Body of pancreas (tissue), 4 donors: Measurements from ENCODE around the gene SLC4A4. TPM values are rescaled to one million over a fixed set of nuclear protein-coding genes. Genes with fewer than 3 reads are reported as not detected.

Experiments
- ATAC-seq: fragments of 150-250 bp; one replicate; pipeline ENCODE4 v1.9.1; 2016
- DNase-seq, 4 donors: peaks; one replicate each; pipeline ENCODE4 v3.0.0-alpha.2; 2019
- H3K27ac ChIP-seq, 4 donors: fragments of 200-600 bp; sonication (generic); 1 replicate in 3 of 4; 2 replicates in 1 of 4; pipeline versions ENCODE4 v1.5.1 to v1.6.1; 2016 to 2019; ENCODE audit warnings: mild to moderate bottlenecking in 1 of 4, mixed read lengths in 1 of 4, moderate library complexity in 1 of 4
- H3K27me3 ChIP-seq, 2 donors: fragments of 200-600 bp; sonication (generic); one replicate each; pipeline ENCODE4 v1.6.0; 2016; ENCODE audit warnings: mild to moderate bottlenecking in 1 of 2
- H3K36me3 ChIP-seq, 2 donors: fragments of 200-600 bp; sonication (generic); replicated peaks in 1 of 2; 2 replicates each; pipeline ENCODE4 v1.5.1; 2016; ENCODE audit warnings: low read depth in 2 of 2; ENCODE audit not compliant: insufficient read depth in 1 of 2
- H3K4me1 ChIP-seq: fragments of 200-600 bp; sonication (generic); one replicate; pipeline ENCODE4 v1.6.0; 2016
- H3K4me3 ChIP-seq, 2 donors: fragments of 200-600 bp; sonication (generic); 1 replicate in 1 of 2; 2 replicates in 1 of 2; pipeline ENCODE4 v1.5.1; 2016 to 2019
- H3K9me3 ChIP-seq, 3 donors: fragments of 200-600 bp; sonication (generic); 1 replicate in 2 of 3; 2 replicates in 1 of 3; pipeline ENCODE4 v1.5.1; 2016
- POLR2A ChIP-seq, 3 donors: fragments of 450-650 bp; IDR thresholded peaks; one replicate each; pipeline ENCODE4 v1.6.1; 2016; ENCODE audit warnings: antibody characterized with exemption in 3 of 3, mild to moderate bottlenecking in 2 of 3
- WGBS, 2 donors: methylation state at CpG; one replicate each; pipeline ENCODE4 v1.1.5; 2017; 5-methylcytosine and 5-hydroxymethylcytosine counted together
- intact Hi-C: fragments of 100-400 bp; cut with DNase I; formaldehyde crosslinking; loops from one replicate; pipeline ENCODE4 v1.15.1; 2023
- total RNA-seq, 2 donors: library from RNA; depleted of rRNA; stranded (reverse); fragments of >200 nt; gene quantifications; one replicate each; pipeline ENCODE4 v1.1.0, GENCODE V29; 2016
- TF ChIP-seq, protein P1 (sequence below), 7 experiments: fragments of 450-650 bp in 4 of 7; fragments of 200-600 bp in 3 of 7; sonication (generic) in 3 of 7; IDR thresholded peaks; one replicate each; pipeline ENCODE4 v1.5.1; 2016 to 2019; ENCODE audit warnings: antibody characterized with exemption in 7 of 7

Gene SLC4A4
- total RNA-seq, 2 donors from 2014 or later: 334 to 402 TPM

DNA sequence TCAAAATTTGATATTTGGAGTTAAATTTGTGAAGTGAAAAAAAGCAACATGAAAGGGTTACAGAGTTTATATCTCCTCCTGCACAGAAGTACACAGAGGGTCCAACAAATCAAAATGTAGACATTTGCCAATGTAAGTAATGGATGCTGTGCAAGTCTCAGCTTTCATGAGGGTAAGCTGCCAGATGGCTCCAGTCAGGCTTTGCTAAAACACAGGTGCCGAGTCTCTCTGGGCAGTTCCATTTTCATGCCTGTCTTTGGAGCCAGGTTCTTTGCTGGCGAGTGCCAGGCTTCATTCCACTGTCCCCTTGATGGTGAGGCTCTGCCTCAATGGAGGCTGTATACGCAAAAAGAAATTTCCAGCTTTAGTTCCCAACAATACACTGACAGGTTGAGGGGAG, 27.9 kb downstream of the SLC4A4 start:
- WGBS, 2 donors: 56 to 73% methylated on average over 3 of the region's 3 CpGs
- intact Hi-C loops: no loop called here
- Histone ChIP-seq H3K4me3 (no peak overlapping the region), H3K9me3 (no peaks in the 10 kb centered on the region), H3K36me3 (no peaks in the 10 kb centered on the region), H3K4me1 (peaks cover 20% of the 10 kb centered on the region), H3K27ac (no peak overlapping the region), H3K27me3 (no peaks in the 10 kb centered on the region)
- TF ChIP-seq, protein P1, sequence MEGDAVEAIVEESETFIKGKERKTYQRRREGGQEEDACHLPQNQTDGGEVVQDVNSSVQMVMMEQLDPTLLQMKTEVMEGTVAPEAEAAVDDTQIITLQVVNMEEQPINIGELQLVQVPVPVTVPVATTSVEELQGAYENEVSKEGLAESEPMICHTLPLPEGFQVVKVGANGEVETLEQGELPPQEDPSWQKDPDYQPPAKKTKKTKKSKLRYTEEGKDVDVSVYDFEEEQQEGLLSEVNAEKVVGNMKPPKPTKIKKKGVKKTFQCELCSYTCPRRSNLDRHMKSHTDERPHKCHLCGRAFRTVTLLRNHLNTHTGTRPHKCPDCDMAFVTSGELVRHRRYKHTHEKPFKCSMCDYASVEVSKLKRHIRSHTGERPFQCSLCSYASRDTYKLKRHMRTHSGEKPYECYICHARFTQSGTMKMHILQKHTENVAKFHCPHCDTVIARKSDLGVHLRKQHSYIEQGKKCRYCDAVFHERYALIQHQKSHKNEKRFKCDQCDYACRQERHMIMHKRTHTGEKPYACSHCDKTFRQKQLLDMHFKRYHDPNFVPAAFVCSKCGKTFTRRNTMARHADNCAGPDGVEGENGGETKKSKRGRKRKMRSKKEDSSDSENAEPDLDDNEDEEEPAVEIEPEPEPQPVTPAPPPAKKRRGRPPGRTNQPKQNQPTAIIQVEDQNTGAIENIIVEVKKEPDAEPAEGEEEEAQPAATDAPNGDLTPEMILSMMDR (IDR thresholded peaks at IDR 0.05): no peak
- TF ChIP-seq POLR2A (IDR thresholded peaks at IDR 0.05): no peak
- ATAC-seq: no peak
- no peak for DNase-seq

DNA sequence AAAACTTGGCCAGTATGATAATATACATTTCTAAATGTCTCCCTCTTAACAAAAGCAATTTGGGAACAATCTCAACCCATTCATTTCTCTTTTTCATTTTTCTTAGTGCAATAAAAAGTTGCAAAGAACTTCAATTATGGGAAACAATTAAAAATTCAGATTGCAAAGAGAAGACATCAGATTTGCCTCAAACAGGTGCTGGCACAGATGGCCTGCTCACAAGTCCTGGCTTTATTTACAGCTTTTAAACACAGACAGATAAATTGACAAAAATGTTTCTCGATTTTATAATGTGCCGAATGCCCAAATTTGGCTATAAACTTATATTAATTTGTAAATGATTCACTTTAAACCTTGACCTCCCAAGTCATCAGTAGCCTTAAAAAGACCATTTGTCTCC, 28.7 kb downstream of the SLC4A4 start:
- intact Hi-C loops: no loop called here
- whole genome bisulfite sequencing, 2 donors: 48 to 57% methylated on average over 2 of the region's 2 CpGs
- Histone ChIP-seq H3K9me3 (no peaks in the 10 kb centered on the region), H3K27me3 (no peaks in the 10 kb centered on the region), H3K4me1 (peaks cover 26% of the 10 kb centered on the region), H3K4me3 (no peak overlapping the region), H3K27ac (no peak overlapping the region), H3K36me3 (no peaks in the 10 kb centered on the region)
- ATAC-seq (no peak), DNase-seq (no peak)
- no peak for TF ChIP-seq POLR2A (IDR thresholded peaks at IDR 0.05)
- TF ChIP-seq, protein P1 (IDR thresholded peaks at IDR 0.05): no peak

DNA sequence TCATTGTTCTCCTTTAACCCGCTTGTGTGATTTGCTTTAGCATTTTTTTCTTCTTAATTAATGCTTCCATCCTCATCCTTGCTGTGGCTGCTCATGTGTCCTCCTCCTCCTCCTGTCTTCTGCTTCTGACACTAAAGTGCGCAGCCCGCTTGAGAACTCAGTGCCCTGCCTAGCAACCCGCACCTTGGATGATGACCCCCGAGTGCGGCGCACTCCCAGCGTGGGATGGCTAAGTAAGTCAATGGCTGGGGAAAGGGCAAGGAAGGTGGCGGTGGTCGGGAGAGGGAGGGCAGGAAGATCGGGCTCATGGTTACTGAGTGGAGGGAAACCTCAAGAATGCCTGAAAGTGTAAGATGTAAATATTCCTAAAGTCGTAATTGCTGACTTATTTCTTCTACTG, 30.1 kb downstream of the SLC4A4 start:
- H3K27ac ChIP-seq: no peak overlapping the region
- intact Hi-C loops: no loop called here
- peaks cover 27% of the 10 kb centered on the region for H3K4me1 ChIP-seq
- ATAC-seq (no peak), DNase-seq (no peak)
- no peaks in the 10 kb centered on the region for H3K27me3 ChIP-seq
- H3K9me3 ChIP-seq: no peaks in the 10 kb centered on the region
- no peak for TF ChIP-seq POLR2A (IDR thresholded peaks at IDR 0.05)
- TF ChIP-seq, protein P1 (IDR thresholded peaks at IDR 0.05): no peak
- no peak overlapping the region for H3K4me3 ChIP-seq
- no peaks in the 10 kb centered on the region for H3K36me3 ChIP-seq
- 90 to 91% methylated on average over 12 of the region's 12 CpGs for WGBS, 2 donors

DNA sequence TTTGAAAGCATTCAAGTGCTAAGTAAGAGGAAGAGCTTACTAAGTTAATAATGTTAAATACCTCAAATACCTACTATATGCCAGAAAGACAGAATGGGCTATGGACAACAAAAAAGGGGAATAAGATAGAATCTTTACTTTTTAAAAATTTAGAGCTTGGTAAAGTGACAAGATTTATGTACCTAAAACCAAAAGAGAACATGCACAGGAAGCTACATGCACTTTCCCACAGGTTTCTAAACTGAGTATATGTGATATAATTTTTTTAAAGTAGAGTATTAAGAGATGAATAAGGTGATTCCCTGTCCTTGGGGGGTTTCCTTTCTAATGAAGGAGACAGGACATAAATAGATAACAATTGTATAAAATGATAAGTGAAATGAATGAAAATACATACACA, 30.7 kb downstream of the SLC4A4 start:
- TF ChIP-seq, protein P1 (IDR thresholded peaks at IDR 0.05): no peak
- H3K4me3 ChIP-seq: no peak overlapping the region
- H3K4me1 ChIP-seq: peaks cover 27% of the 10 kb centered on the region
- intact Hi-C loops: no loop called here
- no peak overlapping the region for H3K27ac ChIP-seq
- DNase-seq: no peak
- no peaks in the 10 kb centered on the region for H3K27me3 ChIP-seq
- H3K36me3 ChIP-seq: no peaks in the 10 kb centered on the region
- no peak for ATAC-seq
- H3K9me3 ChIP-seq: no peaks in the 10 kb centered on the region

DNA sequence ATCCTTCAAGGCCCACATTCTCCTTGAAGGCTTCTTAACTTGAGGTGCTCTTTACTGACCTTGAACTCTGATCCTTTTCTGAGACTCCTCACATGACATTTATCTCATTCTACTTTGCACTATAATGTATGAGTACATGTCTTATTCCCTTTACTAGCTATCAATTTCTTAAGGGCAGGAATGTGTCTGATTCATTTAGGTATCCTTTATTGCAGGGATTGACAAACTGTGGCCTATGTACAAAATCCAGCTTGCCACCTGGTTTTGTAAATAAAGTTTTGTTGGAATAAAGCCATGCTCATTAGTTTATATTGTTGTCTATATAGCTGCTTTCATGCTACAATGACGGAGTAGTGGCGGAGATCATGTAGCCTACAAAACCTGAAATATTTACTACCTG, 36.7 kb downstream of the SLC4A4 start:
- no peaks in the 10 kb centered on the region for H3K27me3 ChIP-seq
- TF ChIP-seq, protein P1 (IDR thresholded peaks at IDR 0.05): no peak
- no peak for TF ChIP-seq POLR2A (IDR thresholded peaks at IDR 0.05)
- H3K36me3 ChIP-seq: no peaks in the 10 kb centered on the region
- H3K4me3 ChIP-seq: no peak overlapping the region
- DNase-seq (no peak), ATAC-seq (no peak)
- H3K4me1 ChIP-seq: peaks cover 13% of the 10 kb centered on the region
- H3K9me3 ChIP-seq: no peaks in the 10 kb centered on the region
- intact Hi-C loops: no loop called here
- H3K27ac ChIP-seq: no peak overlapping the region
- WGBS, 2 donors: 81 to 85% methylated on average over 2 of the region's 2 CpGs
